Spleen (tissue), 13 donors: Measurements from ENCODE around the gene CKAP2L. TPM values are rescaled to one million over a fixed set of nuclear protein-coding genes. Genes with fewer than 3 reads are reported as not detected.

Experiments used
- DNase-seq: peaks from one replicate; pipeline ENCODE4 v3.0.0-alpha.2; 2020
- H3K27ac ChIP-seq, 8 donors: fragments of 200-600 bp; sonication (generic) in 7 of 8; 1 replicate in 4 of 8; 2 replicates in 4 of 8; pipeline versions ENCODE4 v1.5.0 to v1.8.0; 2016 to 2021; ENCODE audit warnings: inconsistent platforms in 4 of 8, mild to moderate bottlenecking in 4 of 8, moderate library complexity in 1 of 8
- H3K27me3 ChIP-seq, 7 donors: fragments of 200-600 bp; sonication (generic) in 6 of 7; replicated peaks in 1 of 7; 1 replicate in 4 of 7; 2 replicates in 3 of 7; pipeline versions ENCODE4 v1.5.0 to v1.8.0; 2016 to 2021; ENCODE audit warnings: inconsistent platforms in 3 of 7, mild to moderate bottlenecking in 1 of 7
- H3K36me3 ChIP-seq, 6 donors: fragments of 200-600 bp; sonication (generic) in 5 of 6; 1 replicate in 4 of 6; 2 replicates in 2 of 6; pipeline versions ENCODE4 v1.5.0 to v1.8.0; 2016 to 2021; ENCODE audit warnings: inconsistent platforms in 2 of 6
- H3K4me1 ChIP-seq, 6 donors: fragments of 200-600 bp; sonication (generic) in 5 of 6; 1 replicate in 3 of 6; 2 replicates in 3 of 6; pipeline versions ENCODE4 v1.5.0 to v1.8.0; 2016 to 2021; ENCODE audit warnings: inconsistent platforms in 3 of 6
- H3K4me3 ChIP-seq, 8 donors: fragments of 200-600 bp; sonication (generic) in 7 of 8; 1 replicate in 4 of 8; 2 replicates in 4 of 8; pipeline versions ENCODE4 v1.5.0 to v1.8.0; 2016 to 2021; ENCODE audit warnings: inconsistent platforms in 4 of 8, mild to moderate bottlenecking in 4 of 8, moderate library complexity in 2 of 8
- H3K9me3 ChIP-seq, 8 donors: fragments of 200-600 bp; sonication (generic) in 7 of 8; 1 replicate in 4 of 8; 2 replicates in 4 of 8; pipeline versions ENCODE4 v1.5.0 to v1.8.0; 2016 to 2021; ENCODE audit warnings: inconsistent platforms in 4 of 8
- POLR2A ChIP-seq, 3 donors: fragments of 450-650 bp; IDR thresholded peaks; one replicate each; pipeline ENCODE4 v1.5.1; 2017; ENCODE audit warnings: antibody characterized with exemption in 3 of 3, mild to moderate bottlenecking in 1 of 3
- POLR2AphosphoS5 ChIP-seq, 3 donors: sonication (generic); formaldehyde crosslinking; IDR thresholded peaks; one replicate each; pipeline ENCODE4 v1.5.1; 2017; ENCODE audit warnings: antibody characterized with exemption in 3 of 3
- WGBS, 5 donors: extraction: QIAGEN DNeasy Blood & Tissue Kit in 3 of 5; methylation state at CpG; one replicate each; pipeline versions ENCODE4 v1.1.5 to v1.1.7; 2013 to 2018; 5-methylcytosine and 5-hydroxymethylcytosine counted together
- intact Hi-C: fragments of 100-400 bp; cut with DNase I; formaldehyde crosslinking; loops from one replicate; pipeline ENCODE4 v1.15.0; 2023; ENCODE audit warnings: low total_unique reads
- long read RNA-seq, 2 donors: transcript quantifications; one replicate each; lab custom pipeline, GENCODE V29; 2026
- polyA plus RNA-seq, 3 donors: library from polyadenylated mRNA; stranded (reverse); fragments of 200-250 nt; gene quantifications; one replicate each; pipeline ENCODE4 v1.2.1, GENCODE V29; 2013
- total RNA-seq, 7 donors: library from RNA; depleted of rRNA in 3 of 7; stranded (reverse); fragments of >200 nt in 3 of 7; fragmentation: NEBNext Ultra II Directional in 4 of 7; extraction: Animal tissue kit (Norgen Biotek cat#: 25700) in 4 of 7; gene quantifications; one replicate each; pipeline versions ENCODE4 v1.1.0 to v1.2.1, GENCODE V29; 2016 to 2021
- TF ChIP-seq, protein P1 (sequence below), 11 experiments: fragments of 200-600 bp in 7 of 11; fragments of 450-650 bp in 4 of 11; sonication (generic) in 4 of 11; IDR thresholded peaks in 8 of 11; conservative IDR thresholded peaks in 3 of 11; 1 replicate in 7 of 11; 2 replicates in 4 of 11; pipeline versions ENCODE4 v1.4.0 to v1.8.0; 2016 to 2021; ENCODE audit warnings: antibody characterized with exemption in 11 of 11, inconsistent platforms in 4 of 11, mild to moderate bottlenecking in 1 of 11
- donor health status: healthy with polysubstance abuse.
- donor health status: DM: no; HTN: no; CAD: no; lungs with moderate emphysema.
- donor health status: DM: no; HTN: no; CAD: no.
- donor health status: Bipolar disorder and iron deficiency.
- donor health status: healthy.
- donor health status: DM: no; HTN: no; CAD: no.
- donor health status: DM: yes; HTN: yes; CAD: no.

Gene CKAP2L, protein sequence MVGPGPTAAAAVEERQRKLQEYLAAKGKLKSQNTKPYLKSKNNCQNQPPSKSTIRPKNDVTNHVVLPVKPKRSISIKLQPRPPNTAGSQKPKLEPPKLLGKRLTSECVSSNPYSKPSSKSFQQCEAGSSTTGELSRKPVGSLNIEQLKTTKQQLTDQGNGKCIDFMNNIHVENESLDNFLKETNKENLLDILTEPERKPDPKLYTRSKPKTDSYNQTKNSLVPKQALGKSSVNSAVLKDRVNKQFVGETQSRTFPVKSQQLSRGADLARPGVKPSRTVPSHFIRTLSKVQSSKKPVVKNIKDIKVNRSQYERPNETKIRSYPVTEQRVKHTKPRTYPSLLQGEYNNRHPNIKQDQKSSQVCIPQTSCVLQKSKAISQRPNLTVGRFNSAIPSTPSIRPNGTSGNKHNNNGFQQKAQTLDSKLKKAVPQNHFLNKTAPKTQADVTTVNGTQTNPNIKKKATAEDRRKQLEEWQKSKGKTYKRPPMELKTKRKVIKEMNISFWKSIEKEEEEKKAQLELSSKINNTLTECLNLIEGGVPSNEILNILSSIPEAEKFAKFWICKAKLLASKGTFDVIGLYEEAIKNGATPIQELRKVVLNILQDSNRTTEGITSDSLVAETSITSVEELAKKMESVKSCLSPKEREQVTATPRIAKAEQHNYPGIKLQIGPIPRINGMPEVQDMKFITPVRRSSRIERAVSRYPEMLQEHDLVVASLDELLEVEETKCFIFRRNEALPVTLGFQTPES
- total RNA-seq = 1 to 10 TPM in 6 of 7 donors, under 1 TPM in 1; 0.55 to 3.5 (median 2.1) TPM
- 1 to 10 TPM in 1 of 3 donors, under 1 TPM in 2; 0.20 to 1.3 (median 0.83) TPM for polyA plus RNA-seq
- long read RNA-seq, donor 1, full-length matches to known transcripts = 1 of 1 reads
- long read RNA-seq, donor 1, partial matches to known transcripts = 0 of 1 reads
- long read RNA-seq, donor 1, other reads (novel, unspliced or antisense) = 0 of 1 reads
- long read RNA-seq, donor 2 = 0 reads

DNA sequence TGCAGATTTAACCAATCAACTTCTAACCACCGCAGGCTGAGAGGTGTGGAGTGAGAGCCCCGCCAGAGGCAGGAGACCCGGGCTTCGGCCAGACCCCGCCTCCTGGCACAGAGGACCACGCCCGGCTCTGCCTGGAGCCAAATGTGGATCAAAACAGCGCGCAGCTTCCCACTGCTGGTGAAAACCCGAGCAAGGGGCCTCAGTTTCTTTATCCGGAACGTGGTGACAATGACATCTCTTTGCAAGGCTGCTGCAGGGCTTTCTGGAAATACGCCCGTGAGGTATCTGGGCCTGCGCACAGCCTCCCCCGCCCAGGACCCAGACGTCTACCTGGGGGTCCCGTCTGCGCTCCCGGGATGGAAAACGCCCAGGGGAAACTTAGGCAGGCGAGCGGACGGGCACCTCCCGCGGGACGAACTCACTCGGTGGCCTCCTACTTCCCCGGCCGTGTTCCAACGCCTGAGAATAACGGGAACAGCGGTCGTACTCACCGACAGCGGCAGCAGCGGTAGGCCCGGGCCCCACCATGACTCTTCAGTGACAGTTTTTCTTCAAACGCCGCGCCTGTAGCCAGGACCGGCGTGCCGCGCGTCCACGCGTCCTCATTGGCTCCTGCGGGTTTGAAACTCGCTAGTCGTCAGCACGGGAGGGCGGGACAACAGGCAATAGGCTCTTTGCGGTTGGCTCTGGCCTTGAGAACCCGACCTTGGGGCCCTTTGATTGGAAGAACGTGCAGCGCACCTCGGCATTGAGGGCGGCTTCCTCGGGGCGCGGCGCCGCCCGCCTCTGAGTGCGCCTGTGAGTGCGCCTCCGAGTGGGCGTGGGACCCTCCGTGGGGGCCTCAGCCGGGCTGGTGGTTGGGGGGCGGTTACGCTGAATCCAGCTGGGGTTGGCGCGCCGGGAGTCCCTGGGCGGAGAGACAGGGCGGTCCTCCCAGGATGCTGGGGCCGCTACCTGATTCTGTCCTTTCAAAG lies at the start of gene CKAP2L:
Gene CKAP2L (minus strand): TSS at position 539 of the 974 bp plus-strand sequence. CDS start 11 bp downstream, at position 528.
- no peak for TF ChIP-seq POLR2A (IDR thresholded peaks at IDR 0.05)
- TF ChIP-seq, protein P1, sequence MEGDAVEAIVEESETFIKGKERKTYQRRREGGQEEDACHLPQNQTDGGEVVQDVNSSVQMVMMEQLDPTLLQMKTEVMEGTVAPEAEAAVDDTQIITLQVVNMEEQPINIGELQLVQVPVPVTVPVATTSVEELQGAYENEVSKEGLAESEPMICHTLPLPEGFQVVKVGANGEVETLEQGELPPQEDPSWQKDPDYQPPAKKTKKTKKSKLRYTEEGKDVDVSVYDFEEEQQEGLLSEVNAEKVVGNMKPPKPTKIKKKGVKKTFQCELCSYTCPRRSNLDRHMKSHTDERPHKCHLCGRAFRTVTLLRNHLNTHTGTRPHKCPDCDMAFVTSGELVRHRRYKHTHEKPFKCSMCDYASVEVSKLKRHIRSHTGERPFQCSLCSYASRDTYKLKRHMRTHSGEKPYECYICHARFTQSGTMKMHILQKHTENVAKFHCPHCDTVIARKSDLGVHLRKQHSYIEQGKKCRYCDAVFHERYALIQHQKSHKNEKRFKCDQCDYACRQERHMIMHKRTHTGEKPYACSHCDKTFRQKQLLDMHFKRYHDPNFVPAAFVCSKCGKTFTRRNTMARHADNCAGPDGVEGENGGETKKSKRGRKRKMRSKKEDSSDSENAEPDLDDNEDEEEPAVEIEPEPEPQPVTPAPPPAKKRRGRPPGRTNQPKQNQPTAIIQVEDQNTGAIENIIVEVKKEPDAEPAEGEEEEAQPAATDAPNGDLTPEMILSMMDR (IDR thresholded peaks at IDR 0.05 in 8 of 11, conservative IDR thresholded peaks at IDR 0.05 in 3 of 11) = no peak
- peak; percentile 64 to 83 (median 83) for TF ChIP-seq POLR2AphosphoS5 (IDR thresholded peaks at IDR 0.05)
- Histone ChIP-seq H3K9me3 (no peaks in the 10 kb centered on the region), H3K27ac (peak within 1 kb of the TSS in 7 of 8 donors; percentile 47 to 86 (median 62)), H3K4me1 (peaks cover 5 to 47% (median 27%) of the 10 kb centered on the region in 6 donors), H3K36me3 (no peaks in the 10 kb centered on the region), H3K4me3 (peak within 1 kb of the TSS; percentile 58 to 82 (median 68)), H3K27me3 (no peaks in the 10 kb centered on the region)
- WGBS, 5 donors = 0 to 1% (median 0%) methylated on average over 14 to 79 of the region's 79 CpGs
- peak; percentile 99 for DNase-seq
- intact Hi-C loops = no loop called here

DNA sequence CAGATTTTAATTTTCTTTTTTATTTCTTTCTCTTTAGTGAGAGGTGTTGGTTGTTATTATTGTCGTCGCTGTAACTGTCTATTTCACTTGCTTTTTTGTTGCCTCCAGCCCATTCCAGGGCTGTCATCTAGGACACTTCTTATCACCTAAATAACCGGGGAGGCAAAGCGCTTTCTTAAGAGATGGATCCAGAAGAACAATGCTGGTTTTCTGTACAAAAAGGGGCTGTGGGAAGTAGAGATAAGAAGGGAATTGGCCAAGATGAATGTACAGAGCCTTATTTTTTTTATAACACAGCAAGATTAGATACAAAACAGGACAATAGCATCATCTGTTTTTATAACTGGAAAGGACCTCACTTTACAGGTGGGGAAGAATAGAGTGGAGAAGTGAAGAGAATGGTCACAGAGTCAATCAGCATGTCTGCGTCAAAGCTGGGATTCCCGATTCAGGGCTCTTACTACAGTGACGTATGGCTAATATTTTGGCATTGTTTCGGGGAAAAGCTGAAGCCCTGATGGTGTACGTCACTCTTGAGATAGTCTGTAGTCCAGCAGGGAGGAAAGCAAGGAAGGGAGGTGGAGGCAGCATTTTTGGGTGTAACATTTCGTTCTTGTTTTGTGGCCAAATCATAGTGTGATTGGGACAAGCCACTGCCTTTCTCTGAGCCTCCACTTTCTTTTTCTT lies 49.0 kb upstream of the CKAP2L start:
- H3K4me3 ChIP-seq = no peak overlapping the region
- no peak for DNase-seq
- no peak for TF ChIP-seq POLR2AphosphoS5 (IDR thresholded peaks at IDR 0.05)
- TF ChIP-seq, protein P1 (IDR thresholded peaks at IDR 0.05 in 8 of 11, conservative IDR thresholded peaks at IDR 0.05 in 3 of 11) = no peak
- no peak for TF ChIP-seq POLR2A (IDR thresholded peaks at IDR 0.05)
- 84 to 91% (median 90%) methylated on average over 10 of the region's 10 CpGs for WGBS, 5 donors
- H3K4me1 ChIP-seq = peaks cover 12 to 42% (median 26%) of the 10 kb centered on the region in 6 donors
- H3K9me3 ChIP-seq = no peaks in the 10 kb centered on the region
- intact Hi-C loops = no loop called here
- H3K27me3 ChIP-seq = no peaks in the 10 kb centered on the region
- peak overlapping the region in 2 of 8 donors; percentile 26 to 48 for H3K27ac ChIP-seq
- no peaks in the 10 kb centered on the region for H3K36me3 ChIP-seq
